Caco-2 (cell line): Measurements from ENCODE around the gene SYCP2. TPM values are rescaled to one million over a fixed set of nuclear protein-coding genes. Genes with fewer than 3 reads are reported as not detected.

Source experiments
- BruUV-seq: library from RNA; stranded (reverse); fragments of 400-500 nt; replicated peaks from 2 replicates; lab custom pipeline; 2021; lab: Mats Ljungman, UMichigan
- CTCF ChIA-PET: fragments of 300-600 bp; sonication (Branson Sonifier 250); formaldehyde crosslinking; loops from one replicate; lab custom pipeline; 2022; ENCODE audit warnings: antibody characterized with exemption; lab: Charles Lee
- POLR2A ChIA-PET: fragments of 300-600 bp; sonication (Branson Sonifier 250); formaldehyde crosslinking; loops from one replicate; lab custom pipeline; 2022; ENCODE audit warnings: antibody characterized with exemption; lab: Charles Lee
- DNase-seq, 2 experiments: peaks; one replicate each; pipeline versions ENCODE4 v3.0.0 to v3.0.0-alpha.2; 2020 to 2022
- H3K27me3 ChIP-seq: replicated peaks from 2 replicates; pipeline ENCODE4 v1.6.0; 2011; ENCODE audit warnings: low read length; ENCODE audit not compliant: control insufficient read depth, insufficient read depth
- H3K36me3 ChIP-seq: 2 replicates; pipeline ENCODE4 v1.5.1; 2011; ENCODE audit warnings: low read length; ENCODE audit not compliant: control insufficient read depth, insufficient read depth
- H3K4me1 ChIP-seq: fragments of 250-450 bp; sonication (Bioruptor Pico); 2 replicates; pipeline ENCODE4 v1.5.1; 2020; ENCODE audit warnings: mild to moderate bottlenecking
- H3K4me3 ChIP-seq: 2 replicates; pipeline ENCODE4 v1.5.1; 2011; ENCODE audit warnings: low read depth, mild to moderate bottlenecking, control low read depth, low read length
- H3K9me3 ChIP-seq: fragments of 250-450 bp; sonication (Bioruptor Pico); 2 replicates; pipeline ENCODE4 v1.5.1; 2020; ENCODE audit warnings: mild to moderate bottlenecking, moderate library complexity
- H3K27ac Mint-ChIP-seq: one replicate; pipeline ENCODE4 v1.8.0; 2022; ENCODE audit warnings: mixed read lengths; ENCODE audit not compliant: unreplicated experiment
- H3K27me3 Mint-ChIP-seq: one replicate; pipeline ENCODE4 v1.8.0; 2022; ENCODE audit warnings: mixed read lengths; ENCODE audit not compliant: insufficient read depth, unreplicated experiment
- H3K36me3 Mint-ChIP-seq: one replicate; pipeline ENCODE4 v1.8.0; 2022; ENCODE audit warnings: mild to moderate bottlenecking, mixed read lengths; ENCODE audit not compliant: insufficient read depth, unreplicated experiment
- H3K4me1 Mint-ChIP-seq: one replicate; pipeline ENCODE4 v1.8.0; 2022; ENCODE audit warnings: low read depth, mixed read lengths; ENCODE audit not compliant: unreplicated experiment
- H3K4me3 Mint-ChIP-seq: one replicate; pipeline ENCODE4 v1.8.0; 2022; ENCODE audit warnings: mild to moderate bottlenecking, moderate library complexity, mixed read lengths; ENCODE audit not compliant: unreplicated experiment
- H3K9me3 Mint-ChIP-seq: one replicate; pipeline ENCODE4 v1.8.0; 2022; ENCODE audit warnings: mixed read lengths; ENCODE audit not compliant: unreplicated experiment
- intact Hi-C: fragments of 100-400 bp; cut with micrococcal nuclease; formaldehyde crosslinking; loops from one replicate; pipeline ENCODE4 v1.10.0; 2022; ENCODE audit not compliant: unreplicated experiment
- total RNA-seq: library from RNA; stranded (reverse); gene quantifications from 2 replicates; pipeline ENCODE4 v1.2.3, GENCODE V29; 2022
- TF ChIP-seq, protein P1 (sequence below), 2 experiments: fragments of 200-600 bp in 1 of 2; IDR thresholded peaks; 1 replicate in 1 of 2; 2 replicates in 1 of 2; pipeline versions ENCODE4 v1.5.1 to v1.8.0; 2011 to 2022; ENCODE audit warnings: antibody characterized with exemption in 1 of 2, control low read depth in 1 of 2, inconsistent platforms in 1 of 2, low read depth in 1 of 2, low read length in 1 of 2, mild to moderate bottlenecking in 1 of 2, moderate library complexity in 1 of 2; ENCODE audit not compliant: insufficient read depth in 1 of 2, severe bottlenecking in 1 of 2, unreplicated experiment in 1 of 2

The SYCP2 gene
- total RNA-seq, 1 experiment from 2014 or later = 68.7 TPM

DNA sequence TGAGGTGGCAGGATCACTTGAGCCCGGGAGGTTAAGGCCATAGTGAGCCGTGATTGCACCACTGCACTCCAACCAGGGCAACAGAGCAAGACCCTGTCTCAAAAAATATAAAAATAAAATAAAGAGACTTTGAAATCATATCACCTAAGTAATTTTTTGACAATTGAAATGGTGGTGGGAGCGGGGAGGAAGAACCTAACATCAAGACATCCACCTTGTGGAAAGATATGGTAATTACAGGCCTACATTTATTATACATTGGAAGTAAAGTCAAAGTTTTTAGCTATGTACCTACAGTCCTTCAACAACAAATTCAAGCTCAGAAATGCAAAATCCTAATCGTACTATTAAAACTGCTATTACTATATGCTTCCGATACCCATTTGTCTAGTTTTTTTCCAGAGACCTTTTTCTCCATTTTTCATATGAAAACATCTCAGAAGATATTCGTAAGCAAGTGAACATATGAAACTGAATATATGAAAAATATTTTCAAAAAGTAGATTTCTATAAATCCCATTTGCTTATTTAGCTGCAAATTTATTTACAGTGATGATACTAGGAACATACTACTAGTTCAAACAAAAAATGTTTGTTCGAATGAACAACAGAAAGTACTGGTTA, 83.3 kb downstream of the SYCP2 start:
- no peaks in the 10 kb centered on the region for H3K9me3 Mint-ChIP-seq
- Histone ChIP-seq H3K4me3 (no peak overlapping the region), H3K9me3 (no peaks in the 10 kb centered on the region), H3K4me1 (peaks cover 12% of the 10 kb centered on the region), H3K27me3 (no peaks in the 10 kb centered on the region), H3K36me3 (no peaks in the 10 kb centered on the region)
- peaks cover 13% of the 10 kb centered on the region for H3K4me1 Mint-ChIP-seq
- DNase-seq = peak in 1 of 2 experiments; percentile 59
- ChIA-PET POLR2A (no interaction called here), CTCF (interaction anchor here (0.5 to 1.5 kb wide), 21 partner anchors 9 to 244 kb away, joined by 3 to 49 read pairs (median 4); partner anchors contain the start of genes FAM217B and PPP1R3D)
- no TSS peak for BruUV-seq
- intact Hi-C loops = loop anchor here (1.0 kb wide), 2 partner anchors 67 to 80 kb away; no protein-coding TSS in a partner anchor
- no peak overlapping the region for H3K27ac Mint-ChIP-seq
- peaks cover 16% of the 10 kb centered on the region for H3K36me3 Mint-ChIP-seq
- TF ChIP-seq, protein P1, sequence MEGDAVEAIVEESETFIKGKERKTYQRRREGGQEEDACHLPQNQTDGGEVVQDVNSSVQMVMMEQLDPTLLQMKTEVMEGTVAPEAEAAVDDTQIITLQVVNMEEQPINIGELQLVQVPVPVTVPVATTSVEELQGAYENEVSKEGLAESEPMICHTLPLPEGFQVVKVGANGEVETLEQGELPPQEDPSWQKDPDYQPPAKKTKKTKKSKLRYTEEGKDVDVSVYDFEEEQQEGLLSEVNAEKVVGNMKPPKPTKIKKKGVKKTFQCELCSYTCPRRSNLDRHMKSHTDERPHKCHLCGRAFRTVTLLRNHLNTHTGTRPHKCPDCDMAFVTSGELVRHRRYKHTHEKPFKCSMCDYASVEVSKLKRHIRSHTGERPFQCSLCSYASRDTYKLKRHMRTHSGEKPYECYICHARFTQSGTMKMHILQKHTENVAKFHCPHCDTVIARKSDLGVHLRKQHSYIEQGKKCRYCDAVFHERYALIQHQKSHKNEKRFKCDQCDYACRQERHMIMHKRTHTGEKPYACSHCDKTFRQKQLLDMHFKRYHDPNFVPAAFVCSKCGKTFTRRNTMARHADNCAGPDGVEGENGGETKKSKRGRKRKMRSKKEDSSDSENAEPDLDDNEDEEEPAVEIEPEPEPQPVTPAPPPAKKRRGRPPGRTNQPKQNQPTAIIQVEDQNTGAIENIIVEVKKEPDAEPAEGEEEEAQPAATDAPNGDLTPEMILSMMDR (IDR thresholded peaks at IDR 0.05; ENCODE audit: insufficient read depth in 1 of 2, low read depth in 1 of 2, low read length in 1 of 2, severe bottlenecking in 1 of 2, unreplicated experiment in 1 of 2) = peak; percentile 62 to 84
- H3K4me3 Mint-ChIP-seq = no peak overlapping the region
- no peaks in the 10 kb centered on the region for H3K27me3 Mint-ChIP-seq

DNA sequence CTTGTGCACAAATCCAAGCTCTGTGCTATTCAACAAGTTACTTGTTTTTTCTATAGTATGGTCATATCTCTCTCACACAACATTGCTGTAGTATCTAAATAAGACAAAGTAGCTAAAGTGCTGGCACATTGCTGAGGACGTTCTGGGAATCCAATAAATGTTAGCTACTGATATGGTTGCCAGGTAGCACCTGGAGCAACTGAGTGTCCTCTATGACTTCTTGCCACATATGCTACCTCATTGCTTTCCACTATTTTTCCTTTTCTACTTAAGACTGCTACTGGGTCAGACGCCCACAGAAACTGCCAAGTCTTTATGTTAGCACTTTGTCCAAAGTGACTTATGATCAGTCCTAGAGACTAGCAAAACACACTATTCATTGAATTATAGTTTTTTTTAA, 85.3 kb downstream of the SYCP2 start:
- H3K36me3 ChIP-seq = no peaks in the 10 kb centered on the region
- no peaks in the 10 kb centered on the region for H3K9me3 ChIP-seq
- TF ChIP-seq, protein P1 (IDR thresholded peaks at IDR 0.05; ENCODE audit: insufficient read depth in 1 of 2, low read depth in 1 of 2, low read length in 1 of 2, severe bottlenecking in 1 of 2, unreplicated experiment in 1 of 2) = no peak
- Mint-ChIP-seq H3K27me3 (no peaks in the 10 kb centered on the region), H3K9me3 (no peaks in the 10 kb centered on the region), H3K4me3 (no peak overlapping the region), H3K4me1 (peaks cover 16% of the 10 kb centered on the region), H3K27ac (no peak overlapping the region), H3K36me3 (peaks cover 12% of the 10 kb centered on the region)
- H3K27me3 ChIP-seq = no peaks in the 10 kb centered on the region
- no TSS peak for BruUV-seq
- intact Hi-C loops = no loop called here
- no peak for DNase-seq
- no peak overlapping the region for H3K4me3 ChIP-seq
- peaks cover 17% of the 10 kb centered on the region for H3K4me1 ChIP-seq
- CTCF ChIA-PET = interaction anchor here (0.6 kb wide), 1 partner anchor 65 kb away, joined by 3 read pairs; no protein-coding TSS in a partner anchor
- POLR2A ChIA-PET = no interaction called here

DNA sequence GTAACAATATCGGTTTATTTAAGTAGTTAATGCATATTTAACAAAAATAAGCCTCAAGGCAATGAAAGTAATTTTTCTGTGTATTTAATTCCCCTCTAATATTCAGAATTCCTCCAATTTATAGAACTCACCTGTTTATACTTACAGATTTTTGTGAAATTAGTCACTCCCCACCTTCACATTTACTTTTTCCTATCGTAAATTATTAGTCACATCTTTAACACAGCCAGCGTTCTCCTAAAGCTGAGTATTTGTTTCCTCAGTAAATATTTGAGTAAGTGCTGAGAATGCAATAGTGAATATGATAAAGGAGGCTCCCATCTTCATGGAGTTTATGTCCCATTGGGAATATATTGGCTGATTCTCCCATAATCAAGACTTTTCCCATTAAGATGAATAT, 88.0 kb downstream of the SYCP2 start:
- H3K36me3 Mint-ChIP-seq = peaks cover 5% of the 10 kb centered on the region
- ChIA-PET CTCF (interaction anchor here (0.9 to 1.3 kb wide), 2 partner anchors 62 to 94 kb away, joined by 3 read pairs; partner anchors contain the start of gene PPP1R3D), POLR2A (no interaction called here)
- no peak for DNase-seq
- Histone ChIP-seq H3K4me3 (no peak overlapping the region), H3K9me3 (no peaks in the 10 kb centered on the region), H3K4me1 (peaks cover 17% of the 10 kb centered on the region), H3K36me3 (no peaks in the 10 kb centered on the region), H3K27me3 (0 out of 2 replicates have a peak, but pooled peaks cover 2% of the 10 kb centered on the region)
- no TSS peak for BruUV-seq
- no peaks in the 10 kb centered on the region for H3K27me3 Mint-ChIP-seq
- H3K9me3 Mint-ChIP-seq = no peaks in the 10 kb centered on the region
- TF ChIP-seq, protein P1 (IDR thresholded peaks at IDR 0.05; ENCODE audit: insufficient read depth in 1 of 2, low read depth in 1 of 2, low read length in 1 of 2, severe bottlenecking in 1 of 2, unreplicated experiment in 1 of 2) = no peak
- no peak overlapping the region for H3K4me3 Mint-ChIP-seq
- H3K4me1 Mint-ChIP-seq = peaks cover 16% of the 10 kb centered on the region
- intact Hi-C loops = no loop called here
- H3K27ac Mint-ChIP-seq = peak overlapping the region; percentile 5
